ENCODE measurements around the gene SULF2.

The SULF2 gene

DNA sequence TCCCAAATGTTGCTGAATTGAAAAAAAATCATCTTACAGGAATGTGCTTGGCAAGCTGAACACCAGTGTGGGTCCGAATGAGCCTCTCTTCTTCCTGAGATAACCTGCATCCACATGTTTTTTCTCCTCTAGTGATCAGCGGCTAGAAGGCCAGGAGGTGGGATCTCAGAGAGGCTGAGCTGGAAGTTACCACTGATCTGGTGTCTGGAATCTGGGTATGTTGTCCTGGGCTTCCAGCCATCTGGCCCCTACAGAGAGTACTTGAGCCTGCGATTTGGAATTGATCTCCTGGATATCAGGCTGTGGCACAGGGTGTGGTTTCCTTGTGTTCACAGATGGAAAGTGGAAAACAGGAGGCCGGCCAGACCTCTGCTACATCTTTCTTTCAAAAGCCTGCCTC lies 35.9 kb downstream of the SULF2 start:
- intact Hi-C loops (cut with DNase I) = no loop called here

DNA sequence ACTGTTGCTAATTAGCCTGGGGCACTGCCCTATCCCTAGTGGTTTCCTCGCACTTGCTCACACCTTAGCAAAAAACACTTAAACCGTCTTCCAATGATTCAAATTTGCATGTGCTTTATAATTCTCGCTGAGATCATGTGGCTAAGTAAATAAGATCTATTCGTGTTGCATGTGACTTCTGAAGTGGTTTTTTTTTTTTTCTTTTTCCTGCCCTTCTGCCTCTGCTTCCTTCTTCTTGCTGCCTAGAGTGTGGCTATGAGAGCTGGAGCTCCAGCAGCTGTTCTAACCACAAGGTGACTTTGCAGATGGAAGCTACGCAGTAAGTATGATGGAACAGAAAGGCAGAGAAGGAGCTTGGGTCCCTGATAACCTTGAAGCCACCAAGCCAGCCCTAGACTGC lies 36.5 kb downstream of the SULF2 start:
- intact Hi-C loops (cut with DNase I) = no loop called here
- no peak for DNase-seq

More for the DNA sequence above, 35.9 kb downstream of the SULF2 start:
- no peak for DNase-seq

DNA sequence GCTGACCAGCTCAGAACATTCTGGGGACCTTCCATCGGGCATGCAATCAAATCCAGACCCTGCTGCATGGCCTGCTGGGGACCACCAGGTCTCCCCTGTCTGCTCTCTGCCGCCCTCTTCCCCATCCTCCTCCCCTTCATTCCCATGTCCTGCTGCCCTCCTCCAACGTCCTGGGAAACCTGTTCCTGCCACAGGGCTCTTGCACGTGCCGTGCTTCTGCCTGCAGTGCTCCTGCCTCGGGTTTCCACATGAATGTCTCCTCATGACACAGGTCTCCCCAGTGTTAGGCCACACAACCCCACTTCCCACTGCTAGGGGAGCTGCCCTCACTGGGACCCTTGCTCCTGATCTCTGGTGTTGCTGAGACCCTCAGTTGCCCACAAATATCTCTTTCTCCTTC lies 37.2 kb downstream of the SULF2 start:
- no peak for DNase-seq
- intact Hi-C loops (cut with DNase I) = no loop called here

DNA sequence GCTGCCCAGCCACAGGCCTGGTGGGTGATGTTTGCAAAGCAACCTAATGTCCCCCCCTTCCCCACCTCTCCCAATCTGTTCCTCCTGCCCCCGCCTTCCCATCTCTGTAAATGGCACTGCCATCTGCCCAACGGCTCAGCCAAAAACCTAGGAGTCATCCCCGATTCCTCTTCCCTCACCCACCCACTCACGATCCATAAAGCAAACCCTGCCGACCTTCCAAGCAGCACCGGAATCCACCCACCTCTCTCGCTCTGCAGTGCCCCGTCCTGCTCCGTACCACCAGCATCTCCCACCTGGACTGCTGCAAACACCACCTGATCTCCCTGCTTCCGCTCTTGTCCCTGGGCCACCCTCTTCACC lies 37.6 kb downstream of the SULF2 start:
- intact Hi-C loops (cut with DNase I) = no loop called here
- no peak for DNase-seq

DNA sequence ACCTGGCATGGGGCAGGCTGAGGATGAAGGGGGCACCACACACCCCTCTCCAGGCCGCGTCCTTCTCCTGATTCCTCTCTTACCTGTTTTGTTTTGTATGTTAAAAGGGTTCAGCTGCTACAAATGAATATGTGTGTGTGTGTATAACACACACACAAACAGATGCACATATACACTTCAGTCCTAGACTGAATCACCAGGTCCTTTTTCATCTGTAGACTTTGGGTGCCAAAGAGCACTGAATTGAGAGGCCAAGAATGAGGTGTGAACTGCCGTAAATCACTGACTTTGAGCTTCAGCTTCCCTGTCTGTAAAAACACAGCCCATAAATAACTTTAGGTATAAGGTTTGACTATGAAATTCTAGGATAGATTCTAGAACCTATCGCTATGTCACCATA lies 40.5 kb downstream of the SULF2 start:
- intact Hi-C loops (cut with DNase I) = no loop called here
- no peak for DNase-seq

DNA sequence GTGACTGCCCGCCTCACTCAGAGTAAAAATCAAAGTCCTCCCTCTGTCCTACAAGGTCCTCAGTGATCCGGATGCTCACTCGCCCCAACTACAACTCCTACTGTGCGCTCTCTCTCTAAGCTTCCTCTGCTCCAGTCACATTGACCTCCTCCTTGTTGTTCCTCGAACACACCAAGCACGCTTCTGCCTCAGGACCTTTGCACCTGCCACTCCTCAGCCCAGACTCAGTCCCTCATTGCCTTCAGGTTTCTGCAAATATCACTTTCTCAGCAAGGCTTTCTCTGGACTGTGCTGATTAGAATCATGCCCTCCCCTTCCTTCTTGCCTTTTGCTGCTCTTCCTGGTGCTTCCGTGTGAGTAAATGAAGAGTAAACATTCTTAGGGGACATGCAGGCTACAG lies 41.6 kb downstream of the SULF2 start:
- no peak for DNase-seq

DNA sequence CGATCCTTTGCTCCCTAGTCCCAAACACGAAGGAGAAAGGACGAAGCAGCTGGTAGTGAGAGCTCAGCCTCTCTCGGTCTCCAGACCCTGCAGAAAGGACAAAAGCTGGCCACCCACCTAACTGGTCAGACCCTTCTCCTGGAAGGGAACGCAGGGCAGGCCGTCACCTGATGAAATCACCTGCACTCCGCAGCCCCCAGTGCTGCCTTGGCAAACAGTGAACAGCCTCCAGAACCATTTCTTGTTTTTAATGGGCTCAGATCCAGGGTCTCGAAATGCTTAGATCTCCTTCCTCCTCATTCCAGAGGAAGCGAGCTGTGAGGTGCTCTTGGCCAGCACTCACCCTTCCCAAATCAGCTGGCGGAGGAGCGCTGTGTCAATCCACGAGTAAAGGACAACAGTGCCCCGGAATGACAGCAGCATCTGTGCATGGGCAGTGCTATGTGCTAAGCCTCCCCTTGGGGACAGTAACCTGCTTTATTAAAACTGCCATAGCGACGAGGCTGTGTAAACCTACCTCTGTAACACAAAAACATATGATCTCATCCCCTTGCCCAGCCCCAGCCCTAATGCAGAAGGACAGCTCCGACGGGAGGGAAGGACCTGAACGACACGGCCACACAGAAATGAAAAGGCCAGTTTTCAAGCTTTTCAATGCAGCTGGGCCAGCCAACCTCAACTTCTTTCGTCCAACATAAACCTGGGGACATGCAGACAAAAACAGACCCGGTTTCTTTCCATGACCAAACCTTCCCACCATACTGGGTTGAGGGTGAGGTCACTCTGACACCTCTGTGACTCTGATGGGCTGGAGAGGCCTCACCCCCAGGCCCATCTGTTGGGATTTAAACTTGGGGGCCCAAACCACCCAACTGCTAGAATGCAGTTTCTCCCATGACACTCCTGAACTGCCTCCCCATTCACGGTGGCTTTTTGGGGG lies 43.3 kb downstream of the SULF2 start:
- intact Hi-C loops (cut with DNase I) = no loop called here
- no peak for DNase-seq

More for the DNA sequence above, 41.6 kb downstream of the SULF2 start:
- intact Hi-C loops (cut with DNase I) = no loop called here

DNA sequence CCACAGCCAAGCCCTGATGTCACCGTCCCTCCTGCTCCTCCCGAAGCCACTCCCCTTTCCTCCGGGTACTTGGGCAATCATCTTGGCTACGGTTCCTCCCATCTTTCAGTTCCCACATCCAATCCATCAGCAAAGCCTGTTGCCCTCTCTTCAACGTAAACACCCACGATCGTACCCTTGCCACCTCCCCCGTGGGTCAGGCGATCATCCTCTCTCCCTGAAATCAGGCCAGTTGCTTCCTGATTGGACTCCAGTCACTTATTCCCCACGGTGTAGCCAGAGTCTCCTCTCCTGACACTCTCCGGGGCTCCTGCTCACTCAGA lies 44.5 kb downstream of the SULF2 start:
- intact Hi-C loops (cut with DNase I) = no loop called here
- DNase-seq = no peak

DNA sequence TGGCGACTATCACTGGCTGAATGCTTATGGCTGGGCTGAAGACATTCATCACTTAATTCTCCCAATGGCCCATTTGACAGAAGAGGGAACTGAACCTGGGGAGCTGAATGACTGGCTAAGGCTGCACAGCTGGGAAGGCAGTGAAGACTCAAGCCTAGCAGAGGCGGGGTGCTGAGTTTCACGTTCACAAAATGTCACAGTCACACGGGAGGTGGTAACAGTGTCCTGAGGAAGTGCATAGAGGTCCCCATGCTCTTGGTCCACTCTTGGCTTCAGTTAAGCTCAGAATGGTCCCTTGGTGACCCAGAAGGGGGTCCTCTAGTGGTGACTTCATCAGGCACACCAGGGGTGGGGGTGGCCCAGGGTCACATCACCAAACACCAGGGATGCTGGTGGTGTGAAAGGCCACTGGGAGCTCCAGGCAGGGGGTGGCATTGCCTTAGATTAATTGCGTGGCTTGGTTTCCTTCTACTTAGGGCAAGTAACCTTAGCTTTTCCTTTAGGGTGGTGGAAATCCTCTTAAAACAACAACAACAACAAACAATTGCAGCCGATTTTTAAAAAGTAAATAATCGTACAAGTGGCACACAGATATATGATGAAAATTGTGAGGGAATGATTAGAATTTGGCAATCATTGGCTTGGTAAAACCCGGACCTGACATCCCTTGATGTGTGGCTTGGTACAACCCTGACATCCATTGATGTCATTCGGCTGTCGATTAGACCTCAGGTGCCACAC lies 45.0 kb downstream of the SULF2 start:
- no peak for DNase-seq
- intact Hi-C loops (cut with DNase I) = no loop called here

DNA sequence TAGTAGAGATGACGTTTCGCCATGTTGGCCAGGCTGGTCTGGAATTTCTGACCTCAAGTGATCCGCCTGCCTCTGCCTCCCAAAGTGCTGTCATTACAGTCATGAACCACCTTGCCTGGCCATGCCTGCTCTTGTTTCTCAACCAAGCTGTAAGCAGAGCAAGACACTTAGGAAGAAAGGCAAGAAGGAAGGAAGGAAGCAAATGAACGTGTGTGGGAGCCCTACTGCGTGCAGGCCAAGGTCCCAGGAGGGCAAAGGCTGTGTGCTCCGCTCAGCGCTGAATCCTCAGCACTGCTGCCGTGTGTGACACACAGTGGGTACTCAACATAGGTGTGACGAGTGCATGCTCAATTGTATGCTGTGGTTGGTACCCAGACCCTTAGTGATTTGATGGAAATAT lies 47.4 kb downstream of the SULF2 start:
- intact Hi-C loops (cut with DNase I) = no loop called here
- DNase-seq = no peak

DNA sequence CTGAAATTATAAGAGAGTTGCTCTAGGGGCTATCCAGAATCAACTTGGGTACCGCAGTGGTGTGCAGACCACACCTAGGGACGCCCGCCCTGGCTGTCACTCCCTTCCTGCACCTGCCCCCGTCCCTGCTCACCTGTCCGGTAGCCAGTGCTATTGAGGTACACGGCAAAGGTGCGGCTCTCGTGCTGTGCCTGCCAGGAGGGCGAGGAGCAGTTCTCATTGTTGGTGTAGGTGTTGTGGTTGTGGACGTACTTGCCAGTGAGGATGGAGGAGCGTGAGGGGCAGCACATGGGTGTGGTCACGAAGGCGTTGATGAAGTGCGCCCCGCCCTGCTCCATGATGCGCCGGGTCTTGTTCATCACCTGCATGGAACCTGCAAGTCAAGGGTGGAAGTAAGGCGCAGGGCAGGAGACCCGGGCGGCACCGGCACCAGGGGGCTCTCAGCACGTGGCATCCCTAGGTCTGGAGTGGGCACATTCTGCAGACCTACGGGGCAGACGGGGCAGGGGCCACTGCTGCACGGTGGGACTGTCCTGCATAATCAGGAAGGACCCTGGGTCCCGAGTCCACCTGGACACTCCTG lies 48.6 kb downstream of the SULF2 start:
- no peak for DNase-seq
- intact Hi-C loops (cut with DNase I) = no loop called here

DNA sequence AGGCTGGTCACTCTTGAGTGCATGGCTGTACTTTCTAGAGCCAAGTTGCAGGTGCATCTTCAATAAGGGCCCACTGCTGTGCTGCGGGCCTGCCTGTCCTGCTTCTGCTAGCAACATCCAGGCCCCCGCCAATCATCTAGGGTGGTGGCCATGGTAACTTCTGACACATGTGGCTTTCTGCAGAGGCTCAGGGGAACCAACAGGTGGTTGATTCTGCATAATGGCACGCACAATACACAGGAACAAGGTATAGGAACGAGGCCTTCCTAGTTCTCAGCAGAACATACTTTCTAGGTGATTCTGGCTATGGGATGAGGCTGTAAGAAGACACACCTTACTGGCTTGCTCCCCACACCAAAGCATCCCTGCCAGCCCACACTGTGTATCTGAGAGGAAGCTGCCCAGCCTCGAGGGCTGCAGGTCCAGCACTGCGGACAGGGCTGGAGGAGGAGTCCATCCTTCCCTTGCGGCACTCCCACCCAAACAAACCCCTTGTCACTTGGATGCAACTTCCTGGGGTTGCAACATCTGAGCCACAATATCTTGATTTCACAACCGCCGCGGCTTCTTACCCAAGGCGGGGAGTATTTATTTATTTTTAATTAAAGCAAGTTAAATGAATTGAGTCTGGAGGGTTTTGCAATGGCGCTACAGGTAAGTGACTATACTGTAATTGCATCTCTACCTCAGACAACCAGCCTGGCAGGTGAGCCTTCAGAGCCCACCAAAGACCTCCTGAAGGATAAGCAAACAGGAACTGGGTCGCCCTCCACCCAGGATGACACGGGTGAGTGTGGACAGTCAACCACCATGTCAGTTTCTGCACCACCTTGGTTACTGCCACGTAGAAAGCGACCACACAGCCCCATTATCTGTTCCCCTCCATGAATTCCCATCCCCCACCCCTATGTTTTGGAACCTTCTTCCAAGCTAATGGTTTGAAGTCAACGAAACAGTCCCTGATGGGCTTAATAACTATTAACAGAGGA lies 49.6 kb downstream of the SULF2 start:
- DNase-seq = peak in 9 of 42 donors; percentile 16 to 47 (median 36)
- intact Hi-C loops (cut with DNase I) = no loop called here

DNA sequence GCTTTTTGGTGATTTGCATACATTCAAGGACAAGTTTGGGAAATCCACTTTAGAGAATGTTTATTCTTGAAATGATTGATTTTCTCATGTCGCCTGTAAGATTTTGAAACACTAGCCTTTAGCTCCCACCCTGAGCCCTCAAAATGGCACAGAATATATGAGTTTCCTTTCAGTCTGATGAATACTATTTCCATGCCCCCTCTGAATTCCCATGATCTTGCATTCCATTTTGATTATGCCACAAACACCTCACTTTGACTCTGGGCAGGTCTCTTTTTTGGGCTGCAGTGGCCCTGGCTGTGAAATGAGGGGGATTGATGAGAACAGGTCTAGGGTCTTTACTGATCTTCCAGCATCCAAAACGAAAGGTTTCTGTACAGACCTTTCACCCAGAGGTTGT lies 50.4 kb downstream of the SULF2 start:
- DNase-seq = no peak
- intact Hi-C loops (cut with DNase I) = no loop called here

DNA sequence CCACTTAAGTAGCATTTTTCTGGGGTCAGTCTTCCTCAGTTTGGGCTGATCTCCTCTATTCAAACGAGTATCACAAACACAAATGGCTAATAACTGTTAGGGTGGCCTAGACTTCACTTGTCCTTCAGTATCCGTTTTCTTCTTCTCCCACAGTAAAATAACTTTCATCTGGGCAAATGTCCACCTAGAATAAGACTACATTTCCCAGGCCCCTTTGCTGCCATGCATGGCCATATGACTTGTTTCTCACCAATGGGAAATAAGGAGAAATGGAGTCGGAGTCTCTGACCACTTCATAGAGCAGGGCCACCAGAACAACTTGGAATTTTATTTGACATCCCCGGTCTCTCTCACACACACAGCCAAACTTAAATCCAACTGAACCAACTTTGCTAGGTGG lies 51.4 kb downstream of the SULF2 start:
- intact Hi-C loops (cut with DNase I) = no loop called here
- DNase-seq = no peak

DNA sequence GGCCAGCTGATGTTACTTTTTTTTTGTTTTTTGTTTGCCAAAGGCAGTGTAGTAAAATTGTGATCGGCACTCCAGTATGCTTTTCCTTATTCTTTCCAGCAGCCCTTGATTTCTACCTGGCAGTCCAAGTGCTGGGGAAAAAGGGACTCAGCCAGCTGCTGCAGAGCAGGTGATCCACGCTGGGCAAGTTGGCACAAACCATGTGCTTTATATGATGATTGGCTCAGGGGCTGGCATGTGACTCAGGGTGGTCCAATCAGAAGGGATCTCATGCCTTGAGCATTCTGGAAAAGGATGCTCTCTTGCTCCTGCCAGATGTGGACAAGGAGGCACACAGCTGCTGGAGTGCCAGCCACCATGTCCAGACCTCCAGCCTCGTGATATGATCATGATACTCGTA lies 54.5 kb downstream of the SULF2 start:
- DNase-seq = no peak
- intact Hi-C loops (cut with DNase I) = no loop called here

DNA sequence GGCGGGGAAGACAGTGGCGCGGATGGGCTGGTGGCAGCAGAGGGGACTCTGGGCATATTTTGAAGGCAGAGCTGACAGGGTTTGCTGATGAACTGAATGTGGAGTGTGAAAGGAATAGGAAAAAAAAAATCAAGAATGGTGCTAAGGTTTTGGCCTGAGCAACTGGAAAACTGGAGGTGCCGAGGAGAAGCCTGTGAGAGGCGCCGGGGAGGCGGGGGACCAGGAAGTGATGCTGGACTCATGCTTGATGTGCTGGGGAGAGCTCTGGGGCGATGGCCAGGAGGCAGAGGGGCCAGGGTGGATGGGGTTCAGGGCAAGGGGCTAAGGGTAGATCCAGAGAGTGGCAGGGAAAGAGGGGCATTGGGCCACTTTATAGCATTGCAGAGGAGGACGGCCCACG lies 55.8 kb downstream of the SULF2 start:
- intact Hi-C loops (cut with DNase I) = loop anchor here (5.0 kb wide), 1 partner anchor 888 kb away; no protein-coding TSS in a partner anchor
- no peak for DNase-seq

DNA sequence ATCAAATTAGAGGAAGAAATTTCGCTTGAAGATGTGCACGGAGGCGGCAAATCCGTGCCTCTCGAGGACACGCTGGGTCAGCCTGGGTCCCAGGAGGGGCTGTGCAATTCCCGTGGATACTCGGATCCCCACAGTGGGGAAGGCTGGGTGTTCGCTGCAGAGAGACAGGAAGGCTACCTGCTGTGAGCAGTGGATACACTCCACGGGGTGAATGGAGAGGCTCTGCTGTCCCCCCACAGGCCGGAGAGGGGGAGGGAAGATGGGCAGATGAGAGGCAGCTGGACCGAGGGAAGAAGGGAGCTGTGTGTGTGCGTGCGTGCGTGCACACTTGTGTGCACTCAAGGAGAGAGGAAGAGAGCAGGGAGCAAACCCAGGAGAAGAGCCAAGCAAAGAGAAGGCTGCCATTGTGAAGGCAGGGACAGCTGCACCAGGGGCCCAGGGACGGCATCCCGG lies 57.3 kb downstream of the SULF2 start:
- DNase-seq = peak in 41 of 42 donors; percentile 14 to 79 (median 54)
- intact Hi-C loops (cut with DNase I) = loop anchor here (2.0 to 5.0 kb wide), 2 partner anchors 59 to 889 kb away; no protein-coding TSS in a partner anchor

DNA sequence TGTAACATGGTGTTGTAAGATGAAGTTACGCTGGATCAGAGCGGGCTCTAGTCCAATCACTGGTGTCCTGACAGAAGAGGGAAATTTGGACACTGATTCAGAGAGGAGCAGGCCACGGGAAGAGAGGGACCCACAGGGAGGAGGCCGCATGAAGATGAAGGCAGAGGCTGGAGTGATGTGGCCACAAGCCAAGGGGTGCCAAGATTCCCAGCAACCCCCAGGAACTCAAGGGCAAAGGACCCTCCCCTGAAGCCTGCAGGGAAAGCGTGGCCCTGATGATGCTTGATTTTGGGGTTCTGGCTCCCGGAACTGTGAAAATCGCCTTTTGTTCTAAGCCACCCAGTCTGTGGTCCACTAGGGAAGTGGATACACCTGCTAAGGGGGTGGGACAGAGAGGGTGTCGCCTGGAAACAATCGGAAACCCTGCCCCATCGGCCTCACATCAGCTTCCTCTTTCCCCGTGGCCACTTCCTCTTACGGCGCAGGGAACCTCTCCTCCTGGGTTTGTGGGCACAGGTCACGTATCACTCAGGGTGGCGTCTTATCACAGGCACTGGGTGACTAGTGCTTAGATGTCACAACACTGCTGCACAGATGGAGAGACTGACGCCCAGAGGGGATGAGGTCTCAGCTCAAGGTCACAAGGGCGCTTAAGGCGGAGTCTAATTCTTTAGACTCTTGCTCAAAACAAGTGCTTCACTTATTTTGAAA lies 58.0 kb downstream of the SULF2 start:
- intact Hi-C loops (cut with DNase I) = loop anchor here (2.0 to 5.0 kb wide), 2 partner anchors 59 to 890 kb away; no protein-coding TSS in a partner anchor
- peak in 28 of 42 donors; percentile 6 to 73 (median 32) for DNase-seq

Data from head of caudate nucleus (tissue), 42 donors.